Midbrain (tissue), 1 donor: ENCODE results near the gene EEA1.

ENCODE experiments used
- DNase-seq: peaks from one replicate; lab custom pipeline; 2025; lab: John Stamatoyannopoulos, UW

The EEA1 gene

DNA sequence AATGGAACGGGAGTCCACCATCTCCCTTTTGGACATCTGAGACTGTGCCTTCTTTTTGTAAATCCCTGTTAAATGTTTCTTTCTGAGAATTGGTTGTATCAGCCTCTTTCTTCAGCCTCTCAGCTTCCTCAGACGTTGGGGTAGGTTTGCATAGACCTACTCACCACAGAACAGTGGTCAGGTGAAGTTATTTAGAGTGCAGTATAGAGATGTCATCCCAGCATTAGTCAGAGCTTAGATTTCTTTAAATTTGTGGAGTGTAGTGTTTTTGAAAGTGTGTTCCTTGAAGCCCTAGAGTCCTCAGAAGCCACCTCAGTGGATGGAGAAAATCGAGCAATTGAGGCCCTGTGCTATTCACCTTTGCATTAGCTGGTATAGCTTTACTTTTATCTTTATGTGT lies 8.9 kb upstream of the EEA1 start:
- no peak for DNase-seq

DNA sequence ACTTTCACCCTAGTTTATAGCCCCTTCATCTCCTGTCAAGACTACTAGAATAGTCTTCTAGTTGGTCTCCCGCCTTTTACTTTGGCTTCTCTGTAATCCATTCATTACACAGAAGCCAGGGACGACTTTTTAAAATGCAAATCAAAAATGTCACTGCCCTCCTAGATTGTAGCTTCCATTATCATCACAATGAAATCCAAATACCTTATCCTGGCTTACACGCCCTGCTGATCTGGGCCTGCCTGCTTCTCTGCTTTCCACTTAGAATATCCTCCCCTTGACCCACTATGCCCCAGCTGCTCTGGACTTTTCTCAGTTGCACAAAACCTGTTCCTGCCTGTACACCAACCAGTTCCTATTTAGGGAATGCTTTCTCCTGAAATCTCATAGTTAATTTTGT lies 4.5 kb upstream of the EEA1 start:
- no peak for DNase-seq

DNA sequence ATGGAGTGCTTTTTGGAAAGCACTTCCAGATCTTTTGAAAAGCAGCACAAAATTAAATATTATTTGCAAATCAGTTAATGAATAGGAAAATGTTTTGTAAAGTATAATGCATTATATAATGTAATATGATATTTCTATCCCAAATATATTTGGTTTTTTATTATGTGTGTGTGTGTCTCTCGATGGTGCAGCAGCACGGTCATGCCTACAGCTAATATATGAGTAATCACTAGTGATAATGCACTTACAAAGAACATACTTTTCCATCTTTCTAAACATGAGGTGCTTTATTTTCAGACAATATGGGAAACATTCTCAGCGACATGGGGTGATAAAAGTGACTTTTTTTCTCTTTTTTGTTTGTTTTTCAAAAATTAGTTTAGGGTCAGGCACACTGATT lies 1.3 kb upstream of the EEA1 start:
- no peak for DNase-seq

DNA sequence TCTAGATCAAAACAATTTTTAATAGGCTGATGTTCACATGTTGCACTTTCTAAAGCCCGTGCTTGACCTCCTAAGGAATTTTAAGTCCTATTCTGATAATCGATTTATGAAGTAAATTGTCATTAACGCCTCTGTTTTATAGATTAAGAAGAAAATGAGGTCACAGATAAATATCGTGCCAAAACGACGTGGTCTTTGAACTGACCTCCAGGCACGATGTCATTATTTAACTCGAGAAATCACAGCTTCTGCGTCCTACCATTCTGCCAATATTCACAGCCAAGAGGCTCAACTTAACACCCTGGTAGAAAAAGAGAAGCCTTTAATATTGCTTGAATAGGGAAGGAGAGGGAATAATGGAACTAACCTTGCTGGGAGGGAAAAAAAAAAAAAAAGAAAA lies 888 bp upstream of the EEA1 start:
- peak; percentile 43 for DNase-seq

DNA sequence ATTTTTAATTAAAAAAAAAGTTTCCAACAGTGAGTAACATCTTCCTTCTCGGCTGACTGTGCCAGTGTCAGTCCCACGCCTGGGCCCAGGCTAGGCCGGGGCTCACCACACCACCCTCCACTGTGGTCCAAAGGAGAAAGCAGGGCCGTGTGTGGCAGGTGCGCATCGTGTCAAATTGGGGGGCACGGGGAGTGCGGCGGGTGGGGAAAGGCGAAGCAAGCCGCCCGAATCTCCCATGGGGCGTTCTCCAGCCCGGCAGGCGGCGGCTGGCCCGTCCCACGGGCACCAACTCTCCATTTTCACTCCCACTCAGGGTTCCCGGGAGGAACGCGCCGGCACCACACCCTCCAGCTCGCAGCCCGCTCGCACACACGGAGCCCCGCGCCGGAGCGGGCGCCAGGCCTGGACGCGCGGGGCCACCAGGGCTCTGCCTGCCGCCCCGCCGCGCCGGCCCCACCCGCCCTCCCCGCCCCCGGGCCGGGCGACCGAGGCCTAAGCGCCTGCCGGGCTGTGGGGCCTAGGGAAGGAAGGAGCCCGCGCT lies 604 bp downstream of the EEA1 start:
- peak; percentile 54 for DNase-seq

DNA sequence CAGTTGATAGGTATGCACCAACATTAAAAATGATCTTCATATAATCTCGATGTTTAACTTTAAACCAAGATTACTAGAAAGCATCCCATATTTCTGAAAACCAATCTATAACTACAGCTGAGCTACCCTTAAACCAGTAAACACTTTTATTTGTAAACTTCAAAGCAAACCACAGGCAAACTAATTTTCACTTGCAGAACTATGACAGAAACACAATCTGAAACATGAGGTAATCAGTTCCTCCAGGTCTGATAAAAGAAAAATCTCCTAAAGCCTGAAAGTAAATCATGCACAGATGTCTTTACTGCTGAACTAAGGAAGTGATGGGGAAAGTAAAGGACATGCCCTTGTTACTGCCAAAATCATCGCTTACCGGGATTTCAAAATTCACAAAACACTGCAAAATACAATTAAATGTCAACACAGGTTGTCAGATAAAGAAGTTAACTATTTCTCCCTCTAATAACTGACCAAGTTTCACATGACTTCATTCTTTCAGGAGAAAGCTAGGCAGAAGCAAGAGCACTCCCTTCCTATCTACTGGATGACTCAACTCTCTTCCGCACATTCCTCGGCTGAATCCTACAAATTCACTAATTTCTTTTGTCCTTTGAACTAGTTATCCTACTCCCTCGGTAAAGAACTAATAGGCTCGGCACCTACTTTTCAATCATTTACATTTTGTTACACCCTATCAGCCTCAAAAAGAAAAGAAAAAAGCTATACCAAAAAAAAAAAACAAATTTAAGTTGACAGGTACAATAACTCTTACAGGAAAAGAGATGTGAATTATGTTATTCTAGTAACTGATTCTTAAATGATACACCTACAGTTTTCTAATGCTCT lies 1.4 kb downstream of the EEA1 start:
- DNase-seq, result no peak

DNA sequence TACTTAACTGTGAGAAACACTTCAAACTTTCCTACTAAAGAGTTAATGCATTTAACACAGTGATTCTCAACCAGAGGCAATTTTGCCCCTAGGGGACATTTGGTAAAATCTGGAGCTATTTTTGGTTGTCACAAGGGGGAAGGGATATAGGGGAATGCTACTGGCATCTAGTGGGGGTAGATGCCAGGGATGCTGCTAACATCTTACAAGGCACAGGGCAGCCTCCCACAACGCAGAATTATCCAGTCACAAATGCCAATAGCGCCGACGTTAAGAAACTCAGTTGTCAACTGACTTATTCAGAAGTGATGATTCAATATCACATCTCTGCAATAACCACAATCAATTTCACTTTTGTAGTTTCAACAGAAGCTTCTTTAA lies 2.0 kb downstream of the EEA1 start:
- DNase-seq, result peak; percentile 13

DNA sequence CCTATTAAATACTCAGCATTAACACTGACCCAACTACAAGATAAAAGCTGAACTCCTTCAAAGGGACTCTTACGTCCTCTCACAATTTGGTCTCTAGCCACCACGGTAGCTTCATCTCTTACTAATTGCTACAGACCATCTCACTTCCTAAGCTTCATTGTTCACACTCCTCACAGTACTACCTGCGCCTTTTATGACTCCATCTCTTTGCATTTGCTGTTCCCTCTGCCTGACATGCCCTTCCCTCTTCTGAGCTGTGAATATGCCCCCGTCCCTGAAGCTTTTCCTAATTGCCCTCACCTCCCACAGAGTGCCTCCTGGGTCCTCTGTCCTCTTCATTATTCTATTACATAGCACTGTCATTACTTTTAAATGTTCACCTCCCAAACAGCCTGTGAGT lies 2.5 kb downstream of the EEA1 start:
- DNase-seq, result no peak

DNA sequence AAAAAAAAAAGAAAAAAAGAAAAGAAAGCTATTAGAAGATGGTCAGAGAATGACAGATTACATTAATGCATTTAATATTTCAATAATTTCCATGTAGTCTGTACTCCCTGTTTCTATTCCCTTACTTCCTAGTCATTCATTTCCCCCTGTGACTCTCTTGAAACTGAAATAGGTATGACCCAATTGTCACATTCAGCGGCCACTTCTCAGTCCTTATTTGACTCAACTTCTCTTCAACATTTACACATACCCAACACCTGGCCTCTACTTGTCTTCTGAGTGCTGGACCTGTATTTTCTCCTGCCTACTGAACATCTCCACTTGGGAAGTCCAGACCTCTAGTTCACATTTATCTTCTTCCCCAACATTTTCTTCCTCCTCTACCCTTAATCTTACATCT lies 7.2 kb downstream of the EEA1 start:
- no peak for DNase-seq

DNA sequence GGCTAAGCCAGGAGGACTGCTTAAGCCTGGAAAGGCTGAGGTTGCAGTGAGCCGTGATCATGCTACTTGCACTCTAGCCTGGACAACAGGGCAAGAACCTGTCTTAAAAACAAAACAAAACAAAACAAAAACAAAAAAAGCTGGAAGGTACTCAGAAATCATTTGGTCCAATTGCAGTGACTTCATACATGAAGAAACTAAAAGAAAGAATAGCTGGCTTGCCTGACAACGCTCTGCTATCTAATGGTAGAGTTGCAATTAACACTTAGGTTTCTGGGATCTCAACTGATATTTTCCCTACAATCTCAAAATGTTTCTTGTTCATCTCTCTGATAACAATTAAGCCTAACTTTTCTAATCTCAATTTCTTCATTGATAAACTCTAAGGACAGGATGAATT lies 13.7 kb downstream of the EEA1 start:
- no peak for DNase-seq

DNA sequence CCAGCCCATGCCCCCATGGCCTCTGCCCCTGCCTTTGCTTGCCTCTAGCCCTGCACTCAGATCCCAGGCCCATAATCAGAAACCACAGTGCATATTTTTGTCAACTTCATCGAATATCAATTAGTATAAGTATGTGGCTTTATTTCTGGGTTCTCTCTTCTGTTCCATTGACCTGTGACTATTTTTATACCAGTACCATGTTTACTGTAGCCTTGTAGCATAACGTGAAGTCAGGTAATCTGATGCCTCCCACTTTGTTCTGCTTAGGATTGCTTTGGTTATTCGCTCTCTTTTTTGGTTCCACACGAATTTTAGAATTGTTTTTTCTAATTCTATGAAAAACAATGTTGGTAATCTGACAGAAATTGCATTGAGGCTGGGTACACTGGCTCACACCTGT lies 14.9 kb downstream of the EEA1 start:
- no peak for DNase-seq

DNA sequence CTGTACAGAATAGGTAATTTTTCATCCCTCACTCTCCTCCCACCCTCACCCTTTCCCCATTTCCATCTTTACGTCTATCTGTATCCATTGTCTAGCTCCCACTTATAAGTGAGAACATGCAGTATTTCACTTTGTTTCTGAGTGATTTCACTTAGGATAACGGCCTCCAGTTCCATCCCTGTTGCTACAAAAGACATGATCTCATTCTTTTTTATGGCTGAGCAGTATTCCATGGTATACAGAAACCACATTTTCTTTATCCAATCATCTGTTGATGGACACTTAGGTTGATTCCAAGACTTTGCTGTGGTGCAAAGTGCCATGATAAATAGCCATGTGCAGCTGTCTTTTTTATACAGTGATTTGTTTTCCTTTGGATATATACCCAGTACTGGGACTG lies 16.4 kb downstream of the EEA1 start:
- no peak for DNase-seq

DNA sequence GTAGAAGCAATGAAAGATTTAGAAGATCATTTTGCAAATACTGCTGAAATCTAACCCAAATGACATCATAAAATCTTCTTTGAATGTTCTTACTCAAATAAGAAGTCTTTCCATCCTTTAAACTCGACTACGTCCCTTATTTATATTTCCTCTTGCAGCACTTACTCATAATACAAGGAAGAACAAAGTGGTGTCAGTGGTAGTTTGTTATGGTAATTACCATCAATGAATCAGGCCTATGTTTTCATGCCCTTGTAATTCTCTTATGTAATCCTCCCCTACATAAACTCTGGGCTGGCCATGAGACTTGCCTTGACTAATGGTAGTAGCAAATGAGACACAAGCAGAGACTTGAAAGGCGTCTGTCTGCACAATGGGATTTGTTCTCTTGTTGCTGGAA lies 17.0 kb downstream of the EEA1 start:
- DNase-seq, result no peak

DNA sequence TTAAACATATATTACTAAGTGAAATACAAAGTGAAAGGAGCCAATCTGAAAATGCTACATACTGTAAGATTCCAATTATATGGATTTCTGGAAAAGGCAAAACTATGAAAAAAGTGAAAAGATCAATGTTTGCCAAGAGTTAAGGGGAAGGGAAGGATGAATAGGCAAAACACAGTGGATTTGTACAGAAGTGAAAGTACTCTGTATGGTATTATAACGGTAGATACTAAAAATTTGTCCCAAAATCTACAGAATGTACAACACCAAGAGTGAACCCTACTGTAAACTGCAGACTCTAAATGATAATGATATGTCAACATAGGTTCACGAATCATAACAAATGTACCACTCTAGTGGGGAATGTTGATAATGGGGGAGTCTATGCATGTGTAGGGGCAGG lies 17.8 kb downstream of the EEA1 start:
- DNase-seq, result no peak

DNA sequence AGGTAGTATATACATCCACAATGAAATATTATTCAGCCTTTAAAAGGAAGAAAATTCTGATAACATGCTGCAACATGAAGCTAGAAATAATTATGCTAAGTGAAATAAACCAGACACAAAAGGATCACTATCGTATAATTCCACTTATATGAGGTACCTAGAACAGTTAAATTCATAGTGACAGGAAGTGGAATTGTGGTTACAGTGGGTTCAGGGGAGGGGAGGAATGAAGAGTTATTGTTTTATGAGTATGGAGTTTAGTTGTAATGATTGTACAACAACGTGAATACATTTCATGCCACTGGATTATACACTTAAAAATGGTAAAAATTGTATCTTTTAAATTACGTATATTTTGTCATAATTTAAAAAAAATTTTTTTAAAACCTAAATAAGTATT lies 21.0 kb downstream of the EEA1 start:
- DNase-seq, result no peak

DNA sequence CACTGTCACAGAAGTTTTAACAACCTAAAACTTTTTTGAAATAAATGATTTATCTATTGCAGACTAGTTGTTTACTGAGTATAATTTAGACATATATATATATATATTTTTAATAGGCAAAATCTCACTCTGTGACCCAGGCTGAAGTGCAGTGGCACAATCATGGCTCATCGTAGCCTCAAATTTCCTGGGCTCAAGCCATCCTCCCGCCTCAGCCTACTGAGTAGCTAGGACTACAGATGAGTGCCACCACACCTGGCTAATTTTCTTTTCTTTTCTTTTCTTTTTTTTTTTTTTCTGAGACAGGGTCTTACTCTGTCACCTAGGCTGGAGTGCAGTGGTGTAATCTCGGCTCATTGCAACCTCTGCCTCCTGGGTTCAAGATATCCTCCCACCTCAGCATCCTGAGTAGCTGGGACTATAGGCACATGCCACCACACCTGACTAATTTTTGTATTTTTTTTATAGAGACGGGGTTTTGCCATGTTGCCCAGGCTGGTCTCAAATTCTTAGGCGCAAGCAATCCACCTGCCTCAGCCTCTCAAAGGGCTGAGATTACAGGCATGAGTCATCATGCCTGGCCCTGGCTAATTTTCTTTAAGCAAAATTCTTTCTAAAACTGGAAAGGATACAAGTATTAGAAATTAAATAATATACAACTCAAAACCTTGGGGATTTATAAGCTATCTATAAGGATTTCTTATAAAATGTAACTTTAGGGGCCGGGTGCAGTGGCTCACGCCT lies 23.1 kb downstream of the EEA1 start:
- DNase-seq, result no peak

DNA sequence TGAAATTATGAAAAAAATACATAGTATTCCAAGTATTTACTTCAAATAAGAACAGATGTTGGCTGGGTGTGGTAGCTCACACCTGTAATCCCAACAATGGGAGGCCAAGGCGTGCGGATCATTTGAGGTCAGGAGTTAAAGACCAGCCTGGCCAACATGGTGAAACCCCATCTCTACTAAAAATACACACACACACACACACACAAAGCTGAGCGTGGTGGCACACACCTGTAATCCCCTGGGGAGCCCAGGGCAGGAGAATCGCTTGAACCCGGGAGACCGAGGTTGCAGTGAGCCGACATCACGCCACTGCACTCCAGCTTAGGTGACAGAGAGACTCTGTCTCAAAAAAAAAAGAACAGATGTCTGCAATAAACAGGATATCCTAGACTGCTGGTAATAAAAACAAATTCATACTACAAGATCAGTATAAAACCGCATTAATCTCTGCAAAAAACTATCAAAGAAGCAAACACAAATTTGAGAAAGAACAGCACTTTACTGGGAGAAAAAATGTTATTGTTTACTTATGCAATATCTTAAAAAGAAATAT lies 23.8 kb downstream of the EEA1 start:
- DNase-seq, result no peak

DNA sequence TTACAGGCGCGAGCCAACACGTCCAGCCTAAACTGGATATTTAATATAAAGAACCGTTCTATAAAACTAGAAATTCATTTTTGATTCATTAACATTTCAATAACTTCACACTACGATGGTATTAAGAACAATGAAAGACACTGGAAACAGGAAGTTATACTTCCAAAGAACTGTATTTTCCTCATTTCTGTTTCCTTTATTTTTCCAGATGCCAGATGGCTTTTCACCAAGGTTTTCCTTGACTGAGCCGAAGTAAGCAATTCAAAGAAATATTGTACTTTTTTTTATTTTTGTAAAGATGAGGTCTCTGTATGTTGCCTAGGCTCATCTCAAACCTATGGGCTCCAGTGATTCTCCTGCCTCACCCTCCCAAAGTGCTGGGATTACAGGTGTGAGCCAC lies 28.2 kb downstream of the EEA1 start:
- DNase-seq, result no peak

DNA sequence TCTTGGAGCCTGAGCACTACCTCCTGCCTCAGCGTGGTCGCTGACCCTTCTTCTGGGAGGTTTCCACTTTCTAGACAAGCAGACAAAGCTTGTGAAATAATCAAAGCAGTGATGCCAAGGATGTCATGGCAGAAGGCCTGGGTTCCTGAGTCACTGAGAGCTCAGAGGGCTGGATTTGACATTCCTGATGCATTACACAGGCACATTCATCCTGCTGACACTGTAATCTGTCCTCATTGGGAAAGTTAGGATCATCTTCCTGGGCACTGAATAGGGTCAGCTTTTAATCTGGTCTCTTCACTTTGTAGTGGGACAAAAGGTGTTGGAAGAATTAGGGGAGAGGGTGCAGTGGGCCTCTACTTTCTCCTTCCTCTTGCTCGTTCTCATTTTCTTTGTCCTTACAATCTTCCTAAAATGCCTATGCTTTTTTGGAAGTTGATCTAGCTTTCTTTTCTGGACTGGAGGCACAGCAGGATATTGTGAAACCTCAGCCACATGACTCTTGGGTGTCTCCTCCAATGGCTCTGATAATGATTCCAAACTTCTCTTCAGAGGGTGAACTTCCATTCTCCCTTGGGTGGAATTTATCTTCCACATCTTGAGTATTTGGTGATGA lies 29.6 kb downstream of the EEA1 start:
- peak; percentile 44 for DNase-seq

DNA sequence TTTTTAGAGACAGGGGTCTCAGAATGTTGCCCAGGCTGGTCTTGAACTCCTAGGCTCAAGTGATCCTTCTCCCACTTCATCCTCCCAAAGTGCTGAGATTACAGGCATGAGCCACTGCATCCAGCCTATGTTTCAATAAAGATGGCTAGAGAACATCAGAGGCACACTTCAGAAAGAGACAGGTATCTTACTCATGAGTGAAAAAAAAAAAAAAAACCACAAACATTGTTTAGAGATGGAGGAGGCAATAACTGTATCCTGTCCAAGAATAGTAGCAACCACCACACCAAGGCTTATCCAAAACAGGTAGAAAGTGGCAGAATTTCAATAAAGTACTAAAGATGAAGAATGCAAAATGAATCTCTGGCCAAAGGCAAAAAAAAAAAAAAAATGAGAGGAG lies 30.3 kb downstream of the EEA1 start:
- DNase-seq, result no peak

DNA sequence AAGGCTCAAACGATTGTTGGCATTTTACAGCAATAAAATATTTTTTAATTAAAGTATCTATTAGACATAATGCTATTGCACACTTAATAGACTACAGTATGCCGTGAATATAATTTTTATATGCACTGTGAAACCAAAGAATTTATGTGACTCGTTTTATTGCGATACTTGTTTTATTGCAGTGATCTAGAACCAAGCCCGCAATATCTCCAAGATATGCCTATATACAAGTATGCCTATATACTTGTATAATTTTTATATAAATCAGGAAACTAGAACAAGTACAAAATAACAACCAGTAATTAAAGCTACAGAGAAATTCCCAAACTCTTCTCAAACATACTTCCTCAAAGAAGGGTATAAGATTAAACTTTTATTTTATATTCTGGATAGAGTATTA lies 31.3 kb downstream of the EEA1 start:
- no peak for DNase-seq

DNA sequence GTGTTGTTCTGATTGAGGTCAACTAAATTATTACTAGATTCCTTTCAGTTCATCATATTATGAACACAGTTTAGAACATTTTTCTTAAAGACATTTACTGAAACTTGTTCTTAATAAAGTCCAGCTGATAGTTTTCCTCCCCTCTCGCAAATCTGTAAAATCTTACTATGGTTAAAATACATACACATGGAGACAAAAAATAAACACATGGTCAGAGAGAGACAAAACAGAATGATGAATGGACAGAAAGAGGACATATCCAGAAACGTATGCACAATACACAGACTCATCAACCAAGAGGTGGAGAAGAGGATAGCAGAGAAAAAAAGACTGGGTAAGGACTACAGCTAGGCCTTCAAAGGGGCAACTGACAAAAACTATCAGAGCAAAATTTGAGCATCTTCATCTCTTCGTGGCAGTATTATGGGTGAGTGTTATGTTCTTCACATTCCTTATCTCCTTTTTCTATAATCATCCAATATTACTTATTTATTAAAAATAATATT lies 38.4 kb downstream of the EEA1 start:
- DNase-seq, result no peak
